Stimulated activated memory B cell treated with anti-CD40 and anti-IgM and Interleukin-4, amounts not matched to agents 10 μg/mL and 1 μg/mL and 100 μg/mL, for 72 hours (primary cell): ENCODE data around the gene CLUH.
A peak's percentile ranks its signal among the peaks of the same experiment; 100 is the strongest.
"Not testable (repeated sequence)": the region's sequence is repeated elsewhere in the genome, so short reads cannot be mapped to it uniquely, and the experiment has no call there.

Experiments
- ATAC-seq: fragments of 150-1000 bp; cut with Tn5 transposase; 2 replicates; pipeline ENCODE4 v1.10.0; 2021
- H3K27ac Mint-ChIP-seq: one replicate; pipeline ENCODE4 v1.8.0; 2022; ENCODE audit warnings: mild to moderate bottlenecking, mixed read lengths
- H3K27me3 Mint-ChIP-seq: one replicate; pipeline ENCODE4 v1.8.0; 2022; ENCODE audit warnings: mixed read lengths
- H3K36me3 Mint-ChIP-seq: one replicate; pipeline ENCODE4 v1.8.0; 2022; ENCODE audit warnings: mixed read lengths
- H3K4me1 Mint-ChIP-seq: one replicate; pipeline ENCODE4 v1.8.0; 2022; ENCODE audit warnings: mixed read lengths
- H3K4me3 Mint-ChIP-seq: one replicate; pipeline ENCODE4 v1.8.0; 2022; ENCODE audit warnings: mild to moderate bottlenecking, moderate library complexity, mixed read lengths
- H3K9me3 Mint-ChIP-seq: one replicate; pipeline ENCODE4 v1.8.0; 2022; ENCODE audit warnings: mixed read lengths

The CLUH gene

DNA sequence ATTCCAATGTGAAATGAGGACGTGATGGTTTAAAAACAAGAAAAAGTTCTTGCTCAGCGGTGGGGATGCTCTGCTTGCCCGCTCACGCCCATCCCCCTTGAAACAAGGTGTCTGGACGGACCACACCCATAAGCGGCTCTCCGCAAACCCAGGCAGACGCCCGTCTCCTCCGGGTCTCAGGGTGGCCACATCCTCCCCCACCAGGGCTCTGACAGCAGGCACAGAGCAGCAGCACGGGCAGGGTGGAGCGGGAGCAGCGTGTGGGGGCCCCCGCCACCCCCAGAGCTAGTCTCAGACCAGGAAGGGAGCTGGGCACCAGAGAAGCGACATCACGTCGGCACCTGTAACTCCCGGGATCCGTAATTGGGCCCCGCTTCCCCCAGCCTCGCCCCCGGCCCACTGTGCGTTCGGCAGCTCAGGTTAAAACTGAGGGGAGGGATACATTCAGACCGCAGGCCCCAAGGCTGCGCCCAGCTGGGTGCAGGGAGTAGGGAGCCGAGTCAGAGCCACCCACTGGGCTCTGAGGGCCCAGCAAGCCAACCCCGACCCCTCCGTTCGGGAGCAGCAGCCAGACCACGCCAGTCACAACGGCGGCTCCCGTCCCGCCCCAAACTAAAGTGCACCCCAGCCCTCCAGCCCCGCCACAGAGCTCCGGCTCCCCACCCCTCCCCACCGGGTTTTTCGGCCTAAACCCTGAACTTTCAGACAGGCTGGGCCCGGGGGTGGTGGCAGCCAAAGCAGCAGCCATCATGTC is 22.0 kb downstream of the CLUH start:
- Mint-ChIP-seq H3K9me3 (no peaks in the 10 kb centered on the region), H3K27ac (peak overlapping the region; percentile 49), H3K36me3 (peaks cover 23% of the 10 kb centered on the region), H3K4me1 (peaks cover 21% of the 10 kb centered on the region), H3K4me3 (no peak overlapping the region), H3K27me3 (no peaks in the 10 kb centered on the region)
- peak; percentile 22 for ATAC-seq

DNA sequence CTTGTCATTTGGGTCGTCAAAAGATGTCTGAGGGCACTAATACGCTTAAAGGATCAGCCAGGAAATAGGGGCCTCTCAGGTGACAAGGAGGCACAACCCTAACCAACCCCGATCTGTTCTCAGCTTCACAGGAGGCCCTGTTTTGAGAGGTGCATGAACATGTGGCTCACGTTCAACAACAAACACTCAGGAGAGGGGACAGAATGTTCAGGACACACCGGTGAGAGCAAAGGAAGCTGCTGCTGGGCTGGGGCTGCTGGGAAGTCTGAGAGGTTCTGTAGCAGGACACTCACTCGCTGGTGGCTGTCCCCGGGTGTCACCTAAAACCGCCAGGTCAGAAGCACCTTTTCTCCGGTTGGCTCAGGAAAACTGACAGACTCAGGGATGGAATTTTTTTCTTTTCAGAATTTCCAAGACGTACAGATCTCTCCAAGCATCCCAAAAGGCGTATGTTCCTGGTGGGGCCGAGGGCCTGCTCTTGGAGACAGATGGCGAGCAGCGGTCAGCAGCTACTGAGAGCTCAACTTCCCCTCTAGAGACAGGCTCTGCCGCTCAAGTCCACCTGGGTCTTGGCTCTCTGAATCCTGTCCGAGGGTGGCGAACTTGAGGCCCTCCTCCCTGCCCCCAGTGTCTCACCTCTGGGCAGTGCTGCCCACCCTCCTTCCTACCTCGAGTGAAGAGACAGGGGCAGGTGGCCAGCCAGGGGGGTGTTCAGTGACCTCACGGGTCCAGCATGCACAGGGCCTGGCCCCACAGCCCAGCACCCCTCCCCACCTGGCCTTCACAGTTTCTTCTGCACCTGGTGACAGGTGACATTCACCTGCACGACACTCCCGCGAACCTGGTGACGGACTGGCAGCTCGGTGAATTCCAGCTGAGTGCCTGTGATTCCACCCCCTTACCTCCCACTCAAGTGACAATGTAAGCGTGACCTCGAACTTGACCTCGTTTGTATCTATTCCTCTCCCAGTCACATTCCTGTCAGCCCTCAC is 22.9 kb downstream of the CLUH start:
- peaks cover 21% of the 10 kb centered on the region for H3K4me1 Mint-ChIP-seq
- H3K27me3 Mint-ChIP-seq, result no peaks in the 10 kb centered on the region
- no peak overlapping the region for H3K4me3 Mint-ChIP-seq
- H3K27ac Mint-ChIP-seq, result peak overlapping the region; percentile 53
- H3K36me3 Mint-ChIP-seq, result peaks cover 18% of the 10 kb centered on the region
- H3K9me3 Mint-ChIP-seq, result no peaks in the 10 kb centered on the region
- no peak for ATAC-seq

GRCh38 chr17:2687074-2687418 is 24.5 kb downstream of the CLUH start:
- peak overlapping the region; percentile 53 for H3K27ac Mint-ChIP-seq
- peaks cover 17% of the 10 kb centered on the region for H3K36me3 Mint-ChIP-seq
- H3K4me3 Mint-ChIP-seq, result no peak overlapping the region
- no peaks in the 10 kb centered on the region for H3K9me3 Mint-ChIP-seq
- H3K27me3 Mint-ChIP-seq, result no peaks in the 10 kb centered on the region
- ATAC-seq, result no peak
- peaks cover 21% of the 10 kb centered on the region for H3K4me1 Mint-ChIP-seq

DNA sequence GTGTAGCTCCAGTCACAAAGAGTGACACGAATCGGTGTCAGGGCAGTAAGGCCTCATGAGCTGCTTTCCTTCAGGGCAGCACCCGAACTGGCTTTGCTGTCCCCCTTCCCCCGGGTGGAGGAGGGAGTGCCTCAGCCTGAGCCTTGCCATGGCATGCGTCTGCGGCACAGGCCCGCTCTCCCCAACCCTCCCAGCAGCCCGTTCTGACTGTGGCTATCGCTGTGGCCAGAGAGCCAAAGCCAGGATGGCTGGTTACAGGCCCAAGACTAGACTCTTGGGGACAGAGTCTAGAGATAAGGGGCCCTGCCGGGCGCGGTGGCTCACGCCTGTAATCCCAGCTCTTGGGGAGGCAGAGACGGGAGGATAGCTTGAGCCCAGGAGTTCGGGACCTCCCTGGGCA is 25.9 kb downstream of the CLUH start:
- Mint-ChIP-seq H3K27ac (no peak overlapping the region), H3K4me1 (peaks cover 21% of the 10 kb centered on the region), H3K9me3 (no peaks in the 10 kb centered on the region), H3K27me3 (no peaks in the 10 kb centered on the region), H3K36me3 (peaks cover 21% of the 10 kb centered on the region), H3K4me3 (no peak overlapping the region)
- no peak for ATAC-seq

GRCh38 chr17:2684549-2684948 is 27.0 kb downstream of the CLUH start:
- Mint-ChIP-seq H3K4me3 (no peak overlapping the region), H3K9me3 (no peaks in the 10 kb centered on the region), H3K4me1 (peaks cover 21% of the 10 kb centered on the region), H3K36me3 (peaks cover 27% of the 10 kb centered on the region), H3K27me3 (no peaks in the 10 kb centered on the region), H3K27ac (no peak overlapping the region)
- no peak for ATAC-seq

DNA sequence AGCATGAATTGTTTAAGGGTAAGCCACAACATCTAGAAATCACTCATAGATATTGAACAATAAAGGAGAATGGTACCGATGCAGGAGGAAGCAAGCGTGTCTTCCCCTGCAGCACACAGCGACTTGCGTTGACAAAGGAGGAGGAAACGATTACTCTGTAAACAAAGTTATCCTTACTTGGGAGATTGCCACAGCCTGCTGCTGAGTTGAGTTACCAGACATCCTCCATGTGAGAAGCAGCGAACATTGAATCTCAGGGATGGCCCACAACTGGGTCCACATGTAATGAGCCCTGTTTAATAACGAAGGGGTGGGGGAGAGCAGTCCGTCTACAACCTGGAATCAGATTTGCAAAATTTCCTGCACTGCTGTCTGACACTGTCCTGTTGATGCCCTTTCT is 27.7 kb downstream of the CLUH start:
- Mint-ChIP-seq H3K27me3 (no peaks in the 10 kb centered on the region), H3K36me3 (peaks cover 34% of the 10 kb centered on the region), H3K4me1 (peaks cover 15% of the 10 kb centered on the region), H3K27ac (no peak overlapping the region), H3K9me3 (no peaks in the 10 kb centered on the region), H3K4me3 (no peak overlapping the region)
- no peak for ATAC-seq

GRCh38 chr17:2682176-2682938 is 29.2 kb downstream of the CLUH start:
- no peaks in the 10 kb centered on the region for H3K9me3 Mint-ChIP-seq
- peaks cover 35% of the 10 kb centered on the region for H3K36me3 Mint-ChIP-seq
- no peak overlapping the region for H3K27ac Mint-ChIP-seq
- no peaks in the 10 kb centered on the region for H3K27me3 Mint-ChIP-seq
- H3K4me1 Mint-ChIP-seq, result peaks cover 3% of the 10 kb centered on the region
- no peak for ATAC-seq
- no peak overlapping the region for H3K4me3 Mint-ChIP-seq

DNA sequence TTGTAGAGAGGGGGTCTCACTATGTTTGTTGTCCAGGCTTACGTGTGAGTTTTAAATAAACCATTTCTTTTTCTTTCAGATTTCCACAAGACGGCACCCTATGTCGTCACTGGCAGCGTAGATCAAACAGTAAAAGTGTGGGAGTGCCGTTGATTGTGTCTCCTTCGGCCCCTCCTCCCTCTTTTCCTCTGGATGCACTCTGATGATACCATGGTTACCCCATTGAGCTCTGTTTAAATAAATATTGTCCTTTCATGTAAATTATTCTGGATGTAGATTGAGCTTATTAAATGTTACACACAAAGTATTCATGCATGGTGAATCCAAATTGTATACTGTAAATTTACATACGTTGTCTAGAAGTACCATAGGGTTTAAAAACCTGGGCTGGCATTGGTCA is 29.9 kb downstream of the CLUH start:
- no peak overlapping the region for H3K4me3 Mint-ChIP-seq
- H3K9me3 Mint-ChIP-seq, result no peaks in the 10 kb centered on the region
- H3K27ac Mint-ChIP-seq, result no peak overlapping the region
- H3K4me1 Mint-ChIP-seq, result no peaks in the 10 kb centered on the region
- no peak for ATAC-seq
- H3K36me3 Mint-ChIP-seq, result peaks cover 37% of the 10 kb centered on the region
- H3K27me3 Mint-ChIP-seq, result no peaks in the 10 kb centered on the region

DNA sequence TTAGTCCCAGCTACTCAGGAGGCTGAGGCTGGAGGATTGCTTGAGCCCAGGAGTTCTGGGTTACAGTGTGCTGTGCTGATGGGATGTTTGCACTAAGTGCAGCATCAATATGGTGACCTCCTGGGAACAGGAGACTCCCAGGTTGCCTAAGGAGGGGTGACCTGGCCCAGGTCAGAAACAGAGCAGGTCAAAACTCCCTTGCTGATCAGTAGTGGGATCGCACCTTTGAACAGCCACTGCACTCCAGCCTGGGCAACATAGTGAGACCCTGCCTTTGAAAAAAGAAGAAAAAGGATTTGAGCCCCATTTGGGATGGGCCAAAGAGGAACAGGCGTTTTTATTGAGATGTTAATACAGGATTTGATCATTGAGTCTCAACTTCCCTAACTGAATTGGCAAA is 30.6 kb downstream of the CLUH start:
- Mint-ChIP-seq H3K27me3 (no peaks in the 10 kb centered on the region), H3K4me3 (no peak overlapping the region), H3K36me3 (peaks cover 40% of the 10 kb centered on the region), H3K4me1 (no peaks in the 10 kb centered on the region), H3K27ac (no peak overlapping the region), H3K9me3 (no peaks in the 10 kb centered on the region)
- no peak for ATAC-seq

DNA sequence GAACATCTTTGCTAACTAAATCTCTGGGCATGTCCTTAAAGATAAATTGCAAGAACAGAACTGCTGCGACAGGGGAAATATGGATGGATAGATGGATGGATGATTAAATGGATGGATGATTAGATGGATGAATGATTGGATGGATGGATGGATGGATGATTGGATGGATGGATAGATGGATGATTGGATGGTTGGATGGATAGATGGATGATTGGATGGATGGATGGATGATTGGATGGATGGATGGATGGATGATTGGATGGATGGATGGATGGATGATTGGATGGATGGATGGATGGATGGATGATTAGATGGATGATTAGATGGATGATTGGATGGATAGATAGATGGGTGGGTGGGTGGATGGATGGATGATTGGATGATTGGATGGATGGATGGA is 32.3 kb downstream of the CLUH start:
- H3K4me3 Mint-ChIP-seq, H3K27ac Mint-ChIP-seq, H3K27me3 Mint-ChIP-seq, ATAC-seq, H3K9me3 Mint-ChIP-seq, H3K4me1 Mint-ChIP-seq: not testable (repeated sequence)
- H3K36me3 Mint-ChIP-seq, result peaks cover 49% of the 10 kb centered on the region

DNA sequence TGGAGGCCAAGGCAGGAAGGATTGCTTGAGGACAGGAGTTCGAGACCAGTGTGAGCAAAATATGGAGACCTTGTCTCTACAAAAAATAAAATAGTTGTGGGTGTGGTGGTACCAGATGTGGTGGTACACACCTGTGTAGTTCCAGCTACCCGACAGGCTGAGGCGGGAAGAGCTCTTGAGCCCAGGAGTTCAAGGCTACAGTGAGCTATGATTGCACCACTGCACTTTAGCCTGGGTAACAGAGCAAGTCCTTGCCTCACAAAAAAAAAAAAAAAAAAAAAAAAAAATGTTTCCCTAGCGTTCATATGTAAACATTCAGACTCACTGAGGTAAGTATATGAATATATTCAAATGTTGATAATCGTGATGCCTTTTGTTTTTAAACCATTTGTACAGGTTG is 39.5 kb downstream of the CLUH start:
- no peak for ATAC-seq
- Mint-ChIP-seq H3K4me1 (no peaks in the 10 kb centered on the region), H3K9me3 (no peaks in the 10 kb centered on the region), H3K27me3 (no peaks in the 10 kb centered on the region), H3K27ac (no peak overlapping the region), H3K36me3 (peaks cover 66% of the 10 kb centered on the region), H3K4me3 (no peak overlapping the region)

- H3K9me3 Mint-ChIP-seq, result not testable (repeated sequence)
Measured at GRCh38 chr17:2660410-2660809, 51.2 kb downstream of the CLUH start.

DNA sequence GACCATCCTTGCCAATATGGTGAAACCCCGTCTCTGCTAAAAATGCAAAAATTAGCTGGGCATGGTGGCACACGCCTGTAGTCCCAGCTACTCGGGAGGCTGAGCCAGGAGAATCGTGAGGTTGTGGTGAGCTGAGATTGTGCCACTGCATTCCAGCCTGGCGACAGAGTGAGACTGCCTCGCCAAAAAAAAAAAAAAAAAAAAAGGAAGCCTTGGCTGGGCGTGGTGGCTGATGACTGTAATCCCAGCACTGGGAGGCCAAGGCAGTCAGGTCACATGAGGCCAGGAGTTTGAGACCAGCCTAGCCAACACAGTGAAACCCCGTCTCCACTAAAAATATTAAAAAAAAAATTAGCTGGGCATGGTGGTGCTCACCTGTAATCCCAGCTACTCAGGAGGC is 52.2 kb downstream of the CLUH start:
- not testable (repeated sequence) for H3K27me3 Mint-ChIP-seq, H3K27ac Mint-ChIP-seq, H3K4me3 Mint-ChIP-seq, H3K9me3 Mint-ChIP-seq, ATAC-seq
- peaks cover 29% of the 10 kb centered on the region for H3K36me3 Mint-ChIP-seq
- H3K4me1 Mint-ChIP-seq, result peaks cover 43% of the 10 kb centered on the region

More at GRCh38 chr17:2660410-2660809, 51.2 kb downstream of the CLUH start:
- H3K27me3 Mint-ChIP-seq, ATAC-seq, H3K4me3 Mint-ChIP-seq, H3K27ac Mint-ChIP-seq: not testable (repeated sequence)
- Mint-ChIP-seq H3K4me1 (peaks cover 45% of the 10 kb centered on the region), H3K36me3 (peaks cover 32% of the 10 kb centered on the region)

- Mint-ChIP-seq H3K27ac (no peak overlapping the region), H3K9me3 (no peaks in the 10 kb centered on the region), H3K4me1 (peaks cover 28% of the 10 kb centered on the region), H3K4me3 (no peak overlapping the region), H3K36me3 (peaks cover 43% of the 10 kb centered on the region), H3K27me3 (no peaks in the 10 kb centered on the region)
- no peak for ATAC-seq
Measured at GRCh38 chr17:2656283-2656682, 55.3 kb downstream of the CLUH start.

DNA sequence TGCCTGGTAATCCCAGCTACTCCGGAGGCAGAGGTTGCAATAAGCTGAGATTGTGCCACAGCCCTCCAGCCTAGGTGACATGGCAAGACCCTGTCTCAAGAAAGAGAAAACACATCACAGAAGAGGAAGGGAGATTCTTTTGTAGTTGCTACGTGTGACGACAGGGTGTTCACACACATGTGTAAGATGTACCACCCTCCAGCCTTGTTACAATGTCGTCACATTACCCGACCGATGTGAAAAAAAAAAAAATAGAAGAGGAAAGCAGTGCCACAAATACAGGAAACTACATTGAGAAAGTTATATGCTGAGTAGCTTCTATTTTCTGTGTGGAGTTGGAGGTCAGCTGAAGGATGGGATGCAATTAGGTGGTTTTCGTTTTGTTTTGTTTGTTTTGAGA is 56.0 kb downstream of the CLUH start:
- H3K27ac Mint-ChIP-seq, result no peak overlapping the region
- ATAC-seq, result no peak
- no peak overlapping the region for H3K4me3 Mint-ChIP-seq
- H3K9me3 Mint-ChIP-seq, result no peaks in the 10 kb centered on the region
- H3K27me3 Mint-ChIP-seq, result no peaks in the 10 kb centered on the region
- H3K4me1 Mint-ChIP-seq, result peaks cover 21% of the 10 kb centered on the region
- peaks cover 41% of the 10 kb centered on the region for H3K36me3 Mint-ChIP-seq
